Stimulated activated CD4-positive, alpha-beta T cell treated with anti-CD3 and anti-CD28 coated beads, Interleukin-2, amount 100 ng/mL, for 4 hours (primary cell): ENCODE measurements around the gene ULK2.
A peak's percentile ranks its signal among the peaks of the same experiment; 100 is the strongest.

Experiments
- DNase-seq: peaks from one replicate; pipeline ENCODE4 v3.0.0-alpha.2; 2020; ENCODE audit warnings: low read depth

The ULK2 gene

DNA sequence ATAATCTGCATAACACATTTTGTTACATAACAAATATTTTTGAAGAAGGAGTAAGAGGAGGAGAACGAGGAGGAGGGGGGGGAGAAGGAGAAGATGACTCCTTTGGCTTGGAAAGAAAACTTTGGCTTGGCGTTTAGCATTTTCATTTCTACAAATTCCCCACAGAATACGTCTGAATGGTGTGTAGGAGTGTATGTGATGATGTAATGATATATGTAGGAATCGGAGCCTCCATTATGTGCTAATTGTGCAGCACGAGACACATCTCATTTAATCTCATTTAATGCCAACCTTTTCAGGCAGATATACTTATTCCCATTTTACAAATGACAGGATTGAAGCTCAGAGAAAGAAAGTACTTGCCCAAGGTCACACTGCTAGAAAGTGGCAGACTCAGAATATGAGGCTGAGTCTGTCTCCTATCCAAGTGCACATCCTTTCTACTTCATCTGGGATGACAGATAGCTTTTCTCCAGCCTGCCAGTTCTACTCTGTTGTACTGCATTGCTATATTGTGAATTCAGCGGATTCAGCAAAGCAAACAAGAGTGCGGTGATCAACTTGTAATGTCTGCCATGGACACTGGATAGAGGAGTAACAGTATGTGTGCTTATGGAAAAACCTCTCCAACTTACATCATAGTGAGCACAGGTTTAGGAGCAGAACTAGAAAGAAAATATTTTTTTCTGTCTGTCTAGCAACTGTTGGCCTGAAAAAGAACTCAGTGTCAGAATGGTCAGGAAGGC, 140.9 kb downstream of the ULK2 start:
- DNase-seq = no peak

DNA sequence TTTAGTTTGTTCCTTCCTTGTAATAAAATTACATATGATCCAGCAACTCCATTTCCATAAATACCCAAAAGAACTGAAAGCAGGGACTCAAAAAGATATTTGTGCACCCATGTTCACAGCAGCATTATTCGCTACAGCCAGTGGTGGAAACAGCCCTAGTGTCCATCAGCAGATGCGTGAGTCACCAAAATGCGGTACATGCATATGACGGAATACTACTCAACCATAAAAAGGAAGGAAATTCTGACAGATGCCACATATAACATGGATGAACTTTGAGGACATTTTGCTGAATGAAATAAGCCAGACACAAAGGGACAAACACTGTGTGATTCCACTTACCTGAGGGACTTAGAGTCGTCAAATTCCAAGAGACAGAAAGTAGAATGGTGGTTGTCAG, 142.2 kb downstream of the ULK2 start:
- no peak for DNase-seq

DNA sequence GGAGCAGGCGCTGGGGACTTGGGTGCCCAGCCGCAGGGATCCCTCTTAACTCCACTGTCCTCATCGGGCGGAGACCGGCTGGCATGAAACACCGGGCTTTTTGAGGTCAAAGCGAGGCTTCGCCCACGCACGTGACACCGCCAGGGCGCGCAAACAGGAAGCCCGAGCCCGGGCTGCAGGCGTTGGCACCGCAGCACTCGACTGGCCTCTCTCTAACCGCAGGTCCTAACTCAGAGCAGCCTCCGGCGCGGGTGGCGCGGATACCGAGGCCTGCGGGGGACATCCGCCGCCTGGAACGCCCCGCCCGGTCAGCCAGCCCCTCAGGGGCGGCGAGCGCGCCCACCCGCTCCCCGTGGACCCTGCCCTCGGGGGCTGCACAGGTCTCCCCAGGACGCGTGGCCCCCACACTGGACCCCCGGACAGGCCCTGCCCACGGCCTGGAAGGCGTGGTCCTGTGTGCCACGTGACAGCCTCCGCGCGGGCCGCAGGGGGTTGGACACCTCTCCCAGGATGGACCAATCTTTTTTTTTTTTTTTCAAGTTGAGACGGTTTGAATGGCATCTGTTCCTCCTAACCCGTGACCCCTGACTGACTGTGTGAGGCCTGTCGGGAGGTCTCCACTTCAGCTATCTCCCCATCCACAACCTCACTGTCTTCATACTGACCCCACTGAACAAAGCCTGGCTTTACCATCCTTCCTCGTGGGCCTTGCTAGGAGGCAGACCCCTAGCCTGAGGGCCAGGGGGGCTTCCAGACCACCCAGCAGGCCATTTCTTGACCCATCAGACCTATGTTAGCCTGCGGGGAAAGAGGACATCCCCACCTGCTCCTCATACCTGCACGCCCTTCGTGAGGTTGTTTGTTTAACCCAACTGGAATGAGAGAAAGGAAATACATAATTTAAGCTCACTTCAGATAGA, 143.0 kb downstream of the ULK2 start:
- peak; percentile 37 for DNase-seq

DNA sequence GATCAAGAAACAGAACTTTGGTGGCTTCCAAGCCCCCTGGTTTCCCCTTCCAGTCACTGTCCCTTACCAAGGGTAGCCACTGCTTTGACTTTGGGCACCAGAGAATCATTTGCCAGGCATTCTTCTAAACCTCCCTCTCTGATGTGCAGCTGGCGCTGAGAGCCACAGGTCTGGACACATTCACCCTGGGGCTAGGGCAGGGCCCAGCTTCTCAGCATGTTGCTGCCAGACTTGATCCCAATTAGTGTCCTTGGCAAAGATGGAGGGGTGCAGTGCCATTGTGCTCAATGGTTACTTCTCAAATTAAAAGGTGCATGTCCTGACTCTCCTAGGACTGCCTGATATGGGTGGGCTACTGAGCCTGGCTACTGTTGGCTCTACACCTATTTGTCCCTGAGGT, 143.8 kb downstream of the ULK2 start:
- no peak for DNase-seq
